DMS53 treated with DMSO at 0.1 percent for 48 hours (cell line): ENCODE measurements around the gene PANX2.
A peak's percentile ranks its signal among the peaks of the same experiment; 100 is the strongest.

Experiments
- DNase-seq: peaks from one replicate; lab custom pipeline; 2025; ENCODE audit not compliant: unreplicated experiment; lab: John Stamatoyannopoulos, UW

Gene PANX2

GRCh38 chr22:50182176-50183081 lies 11.9 kb downstream of the PANX2 start:
- no peak for DNase-seq

- DNase-seq, result no peak
Observed at GRCh38 chr22:50183141-50183971, 12.8 kb downstream of the PANX2 start.

DNA sequence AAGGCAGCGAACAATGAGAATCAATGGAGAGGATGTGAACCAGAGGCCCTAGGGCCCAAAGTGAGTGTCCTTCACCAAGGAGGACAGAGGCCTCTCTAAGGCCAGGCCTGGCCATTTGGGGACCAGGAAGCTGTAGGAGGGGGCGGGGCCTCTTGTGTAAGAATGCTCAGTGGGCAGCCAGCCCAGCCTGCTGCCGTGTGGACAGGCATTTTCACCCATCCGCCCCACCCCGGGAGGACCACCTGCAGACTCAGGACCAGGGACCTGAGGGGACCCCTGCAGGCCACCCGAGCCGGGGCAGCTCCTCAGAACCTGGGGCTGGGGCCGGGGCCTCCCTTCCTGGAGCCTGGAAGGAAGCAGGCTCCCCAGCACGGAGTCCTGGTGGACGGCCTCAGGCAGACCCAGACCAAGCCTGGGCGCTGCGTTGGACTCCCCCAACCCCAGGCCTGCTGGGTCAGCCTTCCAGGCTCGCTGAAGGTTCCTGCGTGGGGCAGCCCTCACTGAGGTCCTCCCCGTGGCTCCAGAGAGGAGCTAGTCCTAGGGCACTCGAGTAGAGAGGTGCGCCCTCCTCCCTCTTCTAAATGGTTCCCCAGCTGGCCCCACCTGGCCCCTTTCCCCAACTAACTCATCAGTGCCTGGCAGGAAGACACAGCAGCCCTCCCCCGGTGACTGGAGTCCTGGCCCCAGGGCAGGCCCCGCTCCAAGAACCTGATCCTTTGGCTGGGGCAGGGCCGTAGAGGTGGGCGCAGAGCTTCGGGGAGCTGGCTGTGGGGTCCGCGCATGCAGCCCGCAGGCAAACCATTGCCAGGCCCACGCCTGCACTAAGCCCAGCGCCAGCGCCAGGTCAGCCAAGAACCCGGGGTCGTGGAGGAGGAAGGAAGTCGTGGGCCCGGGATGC lies 13.7 kb downstream of the PANX2 start:
- no peak for DNase-seq

DNA sequence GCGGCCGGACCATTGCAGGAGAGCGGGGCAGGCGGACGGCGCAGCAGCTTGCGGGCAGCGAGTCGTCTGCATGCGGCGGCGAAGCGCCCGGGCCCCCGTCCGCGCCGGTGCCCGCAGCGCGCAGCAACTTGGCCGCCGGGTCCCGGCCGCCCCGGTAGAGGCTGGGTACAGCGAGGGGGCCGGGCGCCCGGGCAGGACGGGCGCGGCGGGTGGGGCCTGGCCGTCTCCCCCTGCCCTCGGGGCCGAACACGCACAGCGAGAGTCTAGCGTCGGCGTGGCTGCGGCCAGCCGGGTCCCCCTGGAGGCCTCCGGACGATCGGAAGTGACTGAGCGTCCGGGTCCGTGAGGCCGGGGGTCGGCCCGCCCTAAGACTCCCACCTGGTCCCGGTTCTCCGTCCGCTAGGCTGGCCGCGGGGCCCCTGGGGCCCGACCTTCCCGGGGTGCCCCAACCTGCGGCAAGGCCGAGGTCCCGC lies 14.4 kb downstream of the PANX2 start:
- DNase-seq, result no peak

DNA sequence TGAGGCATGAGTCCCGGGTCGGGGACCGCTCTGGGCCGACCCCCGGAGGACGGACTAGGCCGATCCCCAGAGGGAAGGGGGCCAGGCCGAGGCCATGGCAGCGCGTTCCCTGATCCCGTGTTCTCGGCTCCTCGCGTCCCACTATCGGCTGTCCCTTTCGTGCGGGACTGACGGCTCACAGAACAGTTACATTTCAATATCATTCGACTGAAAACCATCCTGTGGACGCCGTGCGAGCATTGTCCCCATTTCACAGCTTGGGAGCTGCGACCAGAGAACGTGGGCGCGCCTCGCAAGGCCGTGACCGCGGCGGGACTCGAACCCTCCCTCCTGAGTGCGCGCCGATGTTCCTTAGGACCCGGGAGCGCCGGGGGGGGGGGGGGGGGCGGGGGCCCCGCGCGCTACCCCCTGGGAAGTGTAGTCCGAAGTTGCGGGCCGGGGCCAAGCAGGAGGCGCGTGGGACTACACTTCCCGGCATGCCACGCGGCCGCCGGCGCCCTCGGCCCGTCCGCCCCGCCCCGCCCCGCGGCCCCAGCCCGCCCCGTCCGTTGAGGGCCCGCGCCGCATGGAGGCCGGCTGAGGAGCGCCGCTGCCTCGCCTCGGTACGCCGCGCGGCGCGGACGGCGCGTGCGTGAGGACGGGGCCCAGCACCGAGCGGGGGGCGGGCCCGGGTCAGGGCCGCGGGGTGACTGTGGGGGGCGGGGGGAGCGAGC lies 15.0 kb downstream of the PANX2 start, which contains the start of gene TRABD:
TSS of gene TRABD (plus strand) at position 539 of the 713 bp plus-strand sequence. CDS start 7,148 bp downstream, outside the sequence.
- peak; percentile 53 for DNase-seq

DNA sequence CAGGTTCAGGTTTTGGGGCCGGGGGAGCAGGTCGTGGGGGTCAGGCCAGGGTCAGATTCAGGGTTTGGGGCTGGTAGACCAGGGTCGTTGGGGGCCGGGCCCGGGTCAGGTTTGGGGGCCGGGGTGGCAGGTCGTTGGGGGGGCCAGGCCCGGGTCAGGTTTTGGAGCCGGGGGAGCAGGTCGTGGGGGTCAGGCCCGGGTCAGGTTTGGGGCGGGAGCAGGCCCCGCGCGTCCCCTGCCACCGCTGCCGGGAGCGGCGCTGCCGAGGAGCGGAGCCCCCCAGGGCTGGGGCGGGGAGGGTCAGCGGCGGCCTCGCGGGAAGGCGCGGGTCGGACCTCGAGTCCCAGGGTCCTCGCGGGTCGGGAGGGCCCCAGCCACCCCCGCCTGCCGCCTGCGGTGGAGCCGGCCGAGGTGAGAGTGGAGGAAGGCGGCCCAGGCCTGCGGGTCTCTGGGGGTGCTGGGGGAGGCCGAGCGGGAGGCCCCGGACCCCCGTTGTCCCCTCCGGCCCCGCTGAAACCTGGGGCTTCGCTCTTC lies 15.7 kb downstream of the PANX2 start:
- no peak for DNase-seq

DNA sequence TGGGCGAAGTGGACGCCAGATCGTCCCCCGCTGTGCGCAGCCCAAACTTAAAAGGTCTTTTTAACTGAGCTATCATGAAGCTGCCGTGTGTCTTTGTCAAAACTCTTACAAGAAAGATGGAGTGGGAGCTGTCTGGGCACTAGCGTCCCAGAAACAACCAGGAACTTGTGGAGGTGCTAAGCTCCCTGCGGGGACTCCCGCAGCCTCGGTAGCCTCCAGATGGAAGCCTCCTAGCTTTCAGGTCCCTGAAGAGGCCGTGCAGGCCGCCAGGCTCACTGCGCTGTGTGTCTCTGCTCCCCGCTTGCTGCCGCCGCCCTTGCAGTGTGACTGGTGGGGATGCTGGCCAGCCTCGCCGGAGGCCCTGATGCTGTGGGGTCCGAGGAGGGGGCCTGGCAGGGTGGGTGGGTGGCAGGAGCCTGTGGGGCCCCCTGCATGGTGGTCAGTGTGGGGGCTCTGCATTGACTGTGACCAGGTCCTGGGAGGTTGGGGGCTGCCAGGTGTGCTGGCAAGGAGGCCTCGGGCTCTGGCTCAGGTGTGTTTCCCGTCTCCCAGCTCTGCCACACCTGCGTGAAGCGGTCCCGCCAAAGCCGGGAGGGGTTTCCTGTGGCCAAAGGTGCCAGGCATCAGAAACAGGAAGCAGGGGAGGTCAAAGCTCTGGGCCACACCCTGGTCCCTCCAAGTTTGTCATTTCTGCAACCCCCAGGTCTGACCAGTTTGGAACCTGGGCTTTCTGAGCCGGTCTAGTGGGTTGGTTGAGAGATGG lies 16.4 kb downstream of the PANX2 start:
- DNase-seq, result no peak

- no peak for DNase-seq
Observed at GRCh38 chr22:50188356-50188755, 17.8 kb downstream of the PANX2 start.

DNA sequence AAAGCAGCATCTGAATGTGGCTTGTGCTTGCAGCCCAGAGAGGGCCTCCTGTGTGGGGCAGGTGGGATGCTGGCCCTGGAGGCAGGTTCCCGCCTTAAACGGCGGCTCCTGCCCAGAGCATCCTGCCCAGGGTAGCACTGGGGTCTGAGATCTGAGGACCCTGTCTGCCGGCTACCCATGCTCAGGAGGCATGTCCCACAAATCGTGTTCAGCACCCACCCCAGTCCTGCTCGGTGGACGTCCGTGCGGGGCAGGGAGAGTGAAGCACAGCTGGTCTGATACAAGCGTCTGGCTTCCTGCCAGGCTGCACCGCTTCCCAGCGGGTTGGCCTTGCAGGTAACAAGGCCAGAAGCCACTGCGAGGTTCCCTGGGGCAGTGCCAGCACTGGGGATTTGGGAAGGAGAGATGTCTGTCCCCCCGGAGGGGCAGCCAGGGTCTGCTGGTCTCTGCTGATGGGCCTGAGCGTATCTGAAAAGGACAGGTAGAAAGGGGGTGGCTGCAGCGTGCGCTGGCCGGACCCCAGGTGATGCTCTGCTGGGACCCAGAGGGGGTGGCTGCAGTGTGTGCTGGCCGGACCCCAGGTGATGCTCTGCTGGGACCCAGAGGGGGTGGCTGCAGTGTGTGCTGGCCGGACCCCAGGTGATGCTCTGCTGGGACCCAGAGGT lies 18.8 kb downstream of the PANX2 start:
- no peak for DNase-seq

- no peak for DNase-seq
Observed at GRCh38 chr22:50189849-50190181, 19.3 kb downstream of the PANX2 start.

DNA sequence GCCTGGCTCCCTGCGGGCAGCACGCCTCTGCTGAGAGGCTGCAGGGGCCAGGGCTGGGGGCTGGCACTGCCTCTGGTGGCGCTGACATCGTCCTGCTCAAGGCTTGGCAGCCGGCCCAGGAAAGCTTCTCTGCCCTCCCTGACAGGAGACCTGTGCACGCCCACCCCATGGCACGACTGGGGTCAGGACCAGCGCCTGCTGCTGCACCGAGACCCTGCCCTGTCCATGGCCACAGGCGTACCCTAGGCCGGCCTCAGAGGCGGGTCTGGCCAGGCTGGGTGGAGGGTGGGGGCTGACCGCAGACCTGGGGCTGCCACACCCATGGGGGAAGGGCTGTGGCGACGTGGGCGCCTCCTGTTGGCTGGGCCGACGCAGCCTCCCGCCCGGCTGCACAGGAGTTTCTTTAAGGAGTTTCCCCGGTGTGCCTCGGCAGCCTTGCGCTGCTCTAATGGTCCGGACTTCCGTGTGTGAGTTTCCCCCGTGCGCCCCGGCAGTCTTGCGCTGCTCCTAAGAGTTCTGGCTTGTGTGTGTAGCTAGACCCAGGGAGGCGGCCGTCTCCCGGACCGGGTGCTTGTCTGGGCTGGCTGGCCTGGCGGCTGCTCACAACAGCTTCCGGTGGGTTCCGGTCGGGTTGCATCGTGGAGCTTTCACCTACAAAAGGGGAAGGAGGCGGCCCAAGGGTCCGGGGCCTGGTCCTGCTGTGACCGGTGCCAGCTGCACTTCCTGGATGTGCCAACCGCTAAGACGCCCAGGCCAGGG lies 19.8 kb downstream of the PANX2 start:
- DNase-seq, result no peak

- no peak for DNase-seq
Observed at GRCh38 chr22:50190941-50191741, 20.6 kb downstream of the PANX2 start.

- DNase-seq, result no peak
Observed at GRCh38 chr22:50192436-50193204, 22.1 kb downstream of the PANX2 start.

DNA sequence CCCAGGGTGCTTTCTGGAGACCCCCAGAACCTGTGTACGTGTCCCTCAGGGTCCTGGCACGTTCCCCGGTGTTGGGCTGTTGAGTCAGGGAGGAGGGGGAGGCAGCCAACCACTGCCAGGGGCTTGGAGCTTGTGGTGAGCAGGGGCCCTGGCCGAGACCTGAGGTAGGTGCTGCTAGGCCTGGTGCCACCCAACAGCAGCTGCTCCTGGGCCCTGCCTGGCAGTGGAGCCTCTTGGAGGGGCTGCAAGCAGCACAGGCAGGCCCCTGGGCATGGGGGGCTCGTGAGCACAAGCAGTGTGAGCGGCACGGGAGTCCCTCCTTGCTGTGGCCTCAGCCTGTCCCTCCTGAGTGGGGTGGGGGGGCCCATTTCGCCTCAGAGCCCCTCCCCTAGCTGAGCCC lies 23.1 kb downstream of the PANX2 start:
- DNase-seq, result no peak

- no peak for DNase-seq
Observed at GRCh38 chr22:50194037-50194805, 23.7 kb downstream of the PANX2 start.

GRCh38 chr22:50196256-50196655 lies 25.7 kb downstream of the PANX2 start:
- no peak for DNase-seq
